ENCODE data around the gene CTNNA2. TPM values are rescaled to one million over a fixed set of nuclear protein-coding genes. Genes with fewer than 3 reads are reported as not detected.

CTNNA2 gene
- polyA plus RNA-seq, 2 of the 4 experiments (the other 2 are of a cell fraction) = 0.50 to 0.94 TPM

- no peaks in the 10 kb centered on the region for H3K9me3 ChIP-seq
- H3K4me3 ChIP-seq = no peak overlapping the region
- H3K4me1 ChIP-seq = no peaks in the 10 kb centered on the region
- ATAC-seq (no peak), FAIRE-seq (no peak), DNase-seq (ENCODE audit: low read depth in 1 of 2, low spot score in 1 of 2) (no peak)
- no peak overlapping the region for H3K4me2 ChIP-seq
- ChIA-PET CTCF (interaction anchor here (1.0 to 1.7 kb wide), 2 partner anchors 25 to 63 kb away, joined by 3 to 4 read pairs; no protein-coding TSS in a partner anchor), POLR2A (no interaction called here)
- no peak overlapping the region for H3K27ac ChIP-seq
- TF ChIP-seq HOXB13 (CRISPR knock-in tag; IDR thresholded peaks at IDR 0.05; ENCODE audit: low read depth) = no peak
- no peak for TF ChIP-seq MAZ (IDR thresholded peaks at IDR 0.05; ENCODE audit: borderline replicate concordance, low read depth, low read length)
- TF ChIP-seq CBX2 (IDR thresholded peaks at IDR 0.05; ENCODE audit: borderline replicate concordance, low read depth) = no peak
- TF ChIP-seq CHD4 (IDR thresholded peaks at IDR 0.05; ENCODE audit: borderline replicate concordance) = no peak
- no peak for TF ChIP-seq CEBPB (IDR thresholded peaks at IDR 0.05)
- TF ChIP-seq ZNF302 (CRISPR knock-in tag; IDR thresholded peaks at IDR 0.05) = no peak
- no peak for TF ChIP-seq NFE2L2 (conservative IDR thresholded peaks at IDR 0.05; ENCODE audit: low read length)
- no peak for TF ChIP-seq PHF8 (IDR thresholded peaks at IDR 0.05; ENCODE audit: borderline replicate concordance, low read depth)
- no peak for TF ChIP-seq EHMT2 (IDR thresholded peaks at IDR 0.05; ENCODE audit: low read depth)
- TF ChIP-seq RNF2 (IDR thresholded peaks at IDR 0.05; ENCODE audit: borderline replicate concordance, low read depth) = no peak
- no peak for TF ChIP-seq HOXA7 (CRISPR knock-in tag; IDR thresholded peaks at IDR 0.05)
- TF ChIP-seq ZSCAN20 (CRISPR knock-in tag; IDR thresholded peaks at IDR 0.05) = no peak
- no peak for TF ChIP-seq GATA3 (IDR thresholded peaks at IDR 0.05; ENCODE audit: borderline replicate concordance)
- TF ChIP-seq RFX5 (IDR thresholded peaks at IDR 0.05) = no peak
- TF ChIP-seq, protein P1, sequence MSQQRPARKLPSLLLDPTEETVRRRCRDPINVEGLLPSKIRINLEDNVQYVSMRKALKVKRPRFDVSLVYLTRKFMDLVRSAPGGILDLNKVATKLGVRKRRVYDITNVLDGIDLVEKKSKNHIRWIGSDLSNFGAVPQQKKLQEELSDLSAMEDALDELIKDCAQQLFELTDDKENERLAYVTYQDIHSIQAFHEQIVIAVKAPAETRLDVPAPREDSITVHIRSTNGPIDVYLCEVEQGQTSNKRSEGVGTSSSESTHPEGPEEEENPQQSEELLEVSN (IDR thresholded peaks at IDR 0.05; ENCODE audit: borderline replicate concordance, low read depth) = no peak
- no peak for TF ChIP-seq SREBF2 (IDR thresholded peaks at IDR 0.05)
- TF ChIP-seq JUNB (IDR thresholded peaks at IDR 0.05) = no peak
These were observed 91.9 kb downstream of the CTNNA2 start for GRCh38 chr2:79604748-79605147.

GRCh38 chr2:79611448-79612016 lies 98.7 kb downstream of the CTNNA2 start:
- WGBS (ENCODE audit: missing lambda C conversion rate) = 22% methylated on average over 9 of the region's 9 CpGs
- H3K9me3 ChIP-seq = no peaks in the 10 kb centered on the region
- TF ChIP-seq CBX8 (IDR thresholded peaks at IDR 0.05) (no peak), MAFK (IDR thresholded peaks at IDR 0.05; ENCODE audit: partially characterized antibody) (peak; percentile 61)
- H3K4me2 ChIP-seq = peak overlapping the region; percentile 44
- CTCF ChIA-PET = interaction anchor here (0.6 to 0.7 kb wide), 2 partner anchors 22 to 25 kb away, joined by 3 to 4 read pairs; no protein-coding TSS in a partner anchor
- ATAC-seq (peak; percentile 34 to 60; a peak in 3 of 6 replicates), DNase-seq (ENCODE audit: low read depth in 1 of 2, low spot score in 1 of 2) (peak in 1 of 2 experiments; percentile 29), FAIRE-seq (no peak)
- POLR2A ChIA-PET = no interaction called here
- peaks cover 11% of the 10 kb centered on the region; the same call in 2 of the 3 replicates for H3K4me1 ChIP-seq
- H3K4me3 ChIP-seq = no peak overlapping the region
- H3K27ac ChIP-seq = peak overlapping the region in 1 of 2 experiments; percentile 22; a peak in 1 of 6 replicates

- peak overlapping the region; percentile 44; the same call in 2 of the 3 replicates for H3K4me2 ChIP-seq
- peaks cover 11% of the 10 kb centered on the region; the same call in 2 of the 3 replicates for H3K4me1 ChIP-seq
- WGBS (ENCODE audit: missing lambda C conversion rate) = 5% methylated on average over 6 of the region's 6 CpGs
- ATAC-seq = 0 out of 6 replicates have a peak, but pooled peaks of 1 of the 2 experiments have one; percentile 33
- peak; percentile 10 to 49 for DNase-seq (ENCODE audit: low read depth in 1 of 2, low spot score in 1 of 2)
- POLR2A ChIA-PET = no interaction called here
- CTCF ChIA-PET = no interaction called here
- no peak overlapping the region for H3K4me3 ChIP-seq
- no peak for FAIRE-seq
- no peak overlapping the region for H3K27ac ChIP-seq
- peaks cover 4% of the 10 kb centered on the region; the same call in 1 of the 3 replicates for H3K9me3 ChIP-seq
- TF ChIP-seq FOSL2 (IDR thresholded peaks at IDR 0.05) (no peak; the same call in 1 of the 2 replicates), FOSL2 (CRISPR knock-in tag; IDR thresholded peaks at IDR 0.05) (peak; percentile 61), RFX5 (IDR thresholded peaks at IDR 0.05) (no peak), TP53 (CRISPR knock-in tag; IDR thresholded peaks at IDR 0.05) (no peak), NFE2L2 (conservative IDR thresholded peaks at IDR 0.05; ENCODE audit: low read length) (peak; percentile 44; the same call in 1 of the 2 replicates), MAFK (IDR thresholded peaks at IDR 0.05; ENCODE audit: partially characterized antibody) (peak; percentile 95), EHF (CRISPR knock-in tag; IDR thresholded peaks at IDR 0.05) (no peak), CEBPB (IDR thresholded peaks at IDR 0.05) (0 out of 4 replicates have a peak, but pooled peaks of 1 of the 2 experiments have one; percentile 24), PBX3 (IDR thresholded peaks at IDR 0.05) (no peak), KDM5A (IDR thresholded peaks at IDR 0.05) (no peak), SREBF2 (IDR thresholded peaks at IDR 0.05) (no peak), JUNB (IDR thresholded peaks at IDR 0.05) (peak; percentile 46; the same call in 1 of the 2 replicates), ZFP36 (IDR thresholded peaks at IDR 0.05; ENCODE audit: borderline replicate concordance, partially characterized antibody) (no peak), RAD21 (conservative IDR thresholded peaks at IDR 0.05 in 1 of 2, IDR thresholded peaks at IDR 0.05 in 1 of 2) (no peak), RCOR1 (IDR thresholded peaks at IDR 0.05; ENCODE audit: low read depth, low read length) (no peak), ZSCAN20 (CRISPR knock-in tag; IDR thresholded peaks at IDR 0.05) (no peak), CBX8 (IDR thresholded peaks at IDR 0.05) (no peak), RNF2 (IDR thresholded peaks at IDR 0.05; ENCODE audit: borderline replicate concordance, low read depth) (no peak), POLR2AphosphoS2 (conservative IDR thresholded peaks at IDR 0.05; ENCODE audit: low read length) (no peak)
- TF ChIP-seq, protein P2, sequence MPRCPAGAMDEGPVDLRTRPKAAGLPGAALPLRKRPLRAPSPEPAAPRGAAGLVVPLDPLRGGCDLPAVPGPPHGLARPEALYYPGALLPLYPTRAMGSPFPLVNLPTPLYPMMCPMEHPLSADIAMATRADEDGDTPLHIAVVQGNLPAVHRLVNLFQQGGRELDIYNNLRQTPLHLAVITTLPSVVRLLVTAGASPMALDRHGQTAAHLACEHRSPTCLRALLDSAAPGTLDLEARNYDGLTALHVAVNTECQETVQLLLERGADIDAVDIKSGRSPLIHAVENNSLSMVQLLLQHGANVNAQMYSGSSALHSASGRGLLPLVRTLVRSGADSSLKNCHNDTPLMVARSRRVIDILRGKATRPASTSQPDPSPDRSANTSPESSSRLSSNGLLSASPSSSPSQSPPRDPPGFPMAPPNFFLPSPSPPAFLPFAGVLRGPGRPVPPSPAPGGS (IDR thresholded peaks at IDR 0.05) = no peak
These were observed 100.1 kb downstream of the CTNNA2 start for GRCh38 chr2:79612999-79613398.

Data from A549 (cell line).